Stomach (tissue), 4 donors: Measurements from ENCODE around the gene SARS2.

Experiments
- POLR2A ChIP-seq, 4 donors: fragments of 450-650 bp; IDR thresholded peaks; one replicate each; pipeline ENCODE4 v1.6.1; 2016; ENCODE audit warnings: antibody characterized with exemption in 4 of 4, control low read depth in 2 of 4, mild to moderate bottlenecking in 1 of 4, moderate library complexity in 1 of 4
- TF ChIP-seq, protein P1 (sequence below), 7 experiments: fragments of 450-650 bp in 4 of 7; fragments of 200-600 bp in 3 of 7; sonication (generic) in 3 of 7; IDR thresholded peaks; one replicate each; pipeline ENCODE4 v1.5.1; 2016 to 2019; ENCODE audit warnings: antibody characterized with exemption in 7 of 7, control low read depth in 2 of 7, mild to moderate bottlenecking in 1 of 7

DNA sequence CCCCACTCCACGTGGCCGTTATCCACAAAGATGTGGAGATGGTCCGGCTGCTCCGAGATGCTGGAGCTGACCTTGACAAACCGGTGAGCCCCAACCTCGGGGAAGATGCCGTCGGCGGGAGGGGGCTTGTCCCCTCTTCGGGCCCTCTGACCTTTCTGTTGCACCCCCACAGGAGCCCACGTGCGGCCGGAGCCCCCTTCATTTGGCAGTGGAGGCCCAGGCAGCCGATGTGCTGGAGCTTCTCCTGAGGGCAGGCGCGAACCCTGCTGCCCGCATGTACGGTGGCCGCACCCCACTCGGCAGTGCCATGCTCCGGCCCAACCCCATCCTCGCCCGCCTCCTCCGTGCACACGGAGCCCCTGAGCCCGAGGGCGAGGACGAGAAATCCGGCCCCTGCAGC, 23.3 kb downstream of the SARS2 start:
- TF ChIP-seq, protein P1, sequence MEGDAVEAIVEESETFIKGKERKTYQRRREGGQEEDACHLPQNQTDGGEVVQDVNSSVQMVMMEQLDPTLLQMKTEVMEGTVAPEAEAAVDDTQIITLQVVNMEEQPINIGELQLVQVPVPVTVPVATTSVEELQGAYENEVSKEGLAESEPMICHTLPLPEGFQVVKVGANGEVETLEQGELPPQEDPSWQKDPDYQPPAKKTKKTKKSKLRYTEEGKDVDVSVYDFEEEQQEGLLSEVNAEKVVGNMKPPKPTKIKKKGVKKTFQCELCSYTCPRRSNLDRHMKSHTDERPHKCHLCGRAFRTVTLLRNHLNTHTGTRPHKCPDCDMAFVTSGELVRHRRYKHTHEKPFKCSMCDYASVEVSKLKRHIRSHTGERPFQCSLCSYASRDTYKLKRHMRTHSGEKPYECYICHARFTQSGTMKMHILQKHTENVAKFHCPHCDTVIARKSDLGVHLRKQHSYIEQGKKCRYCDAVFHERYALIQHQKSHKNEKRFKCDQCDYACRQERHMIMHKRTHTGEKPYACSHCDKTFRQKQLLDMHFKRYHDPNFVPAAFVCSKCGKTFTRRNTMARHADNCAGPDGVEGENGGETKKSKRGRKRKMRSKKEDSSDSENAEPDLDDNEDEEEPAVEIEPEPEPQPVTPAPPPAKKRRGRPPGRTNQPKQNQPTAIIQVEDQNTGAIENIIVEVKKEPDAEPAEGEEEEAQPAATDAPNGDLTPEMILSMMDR (IDR thresholded peaks at IDR 0.05) = no peak
- no peak for TF ChIP-seq POLR2A (IDR thresholded peaks at IDR 0.05)
